Common myeloid progenitor, CD34-positive (primary cell): ENCODE data around the gene FBXL5.

Experiments
- CTCF ChIA-PET: fragments of 350-600 bp; sonication (Branson Sonifier 250); formaldehyde crosslinking; loops from one replicate; lab custom pipeline; 2021; ENCODE audit warnings: antibody characterized with exemption; lab: Charles Lee
- POLR2A ChIA-PET: fragments of 350-600 bp; sonication (Branson Sonifier 250); formaldehyde crosslinking; loops from one replicate; lab custom pipeline; 2021; ENCODE audit warnings: antibody characterized with exemption; lab: Charles Lee
- DNase-seq, 3 donors: peaks; one replicate each; pipeline versions ENCODE4 v3.0.0 to v3.0.0-alpha.2; 2013
- H3K27ac ChIP-seq, 2 experiments: 1 replicate in 1 of 2; 2 replicates in 1 of 2; pipeline ENCODE4 v1.7.0; 2013; ENCODE audit warnings: inconsistent platforms in 2 of 2, low read length in 2 of 2, mild to moderate bottlenecking in 2 of 2, low read depth in 1 of 2, moderate library complexity in 1 of 2; ENCODE audit not compliant: severe bottlenecking in 2 of 2, insufficient read depth in 1 of 2, poor library complexity in 1 of 2
- H3K27me3 ChIP-seq, 5 experiments: replicated peaks in 2 of 5; 1 replicate in 3 of 5; 2 replicates in 2 of 5; pipeline versions ENCODE4 v1.6.1 to v1.7.0; 2013; ENCODE audit warnings: low read length in 4 of 5, mild to moderate bottlenecking in 2 of 5, moderate library complexity in 2 of 5, inconsistent platforms in 1 of 5; ENCODE audit not compliant: insufficient read depth in 5 of 5, control insufficient read depth in 4 of 5
- H3K36me3 ChIP-seq, 4 experiments: 1 replicate in 2 of 4; 2 replicates in 2 of 4; pipeline versions ENCODE4 v1.6.1 to v1.7.0; 2013; ENCODE audit warnings: low read length in 3 of 4, control low read depth in 1 of 4, mild to moderate bottlenecking in 1 of 4; ENCODE audit not compliant: control insufficient read depth in 4 of 4, insufficient read depth in 4 of 4
- H3K4me1 ChIP-seq, 4 experiments: 1 replicate in 3 of 4; 2 replicates in 1 of 4; pipeline versions ENCODE4 v1.6.1 to v1.7.1; 2013; ENCODE audit warnings: low read length in 3 of 4, mild to moderate bottlenecking in 3 of 4, control low read depth in 1 of 4, inconsistent platforms in 1 of 4, moderate library complexity in 1 of 4; ENCODE audit not compliant: control insufficient read depth in 4 of 4, insufficient read depth in 4 of 4; ENCODE audit errors: control extremely low read depth in 1 of 4
- H3K4me3 ChIP-seq, 7 experiments: 1 replicate in 4 of 7; 2 replicates in 3 of 7; pipeline versions ENCODE4 v1.5.1 to v1.7.0; 2013; ENCODE audit warnings: mild to moderate bottlenecking in 7 of 7, low read length in 6 of 7, moderate library complexity in 6 of 7, inconsistent platforms in 2 of 7, low read depth in 2 of 7, control low read depth in 1 of 7; ENCODE audit not compliant: insufficient read depth in 4 of 7, control insufficient read depth in 1 of 7; ENCODE audit errors: extremely low read depth in 1 of 7
- H3K9me3 ChIP-seq, 5 experiments: 1 replicate in 4 of 5; 2 replicates in 1 of 5; pipeline versions ENCODE4 v1.6.1 to v1.7.1; 2013; ENCODE audit warnings: low read length in 4 of 5, mild to moderate bottlenecking in 2 of 5, inconsistent platforms in 1 of 5, low read depth in 1 of 5, moderate library complexity in 1 of 5; ENCODE audit not compliant: control insufficient read depth in 4 of 5, insufficient read depth in 2 of 5; ENCODE audit errors: control extremely low read depth in 1 of 5
- WGBS: methylation state at CpG from one replicate; pipeline ENCODE4 v1.1.5; 2013; ENCODE audit not compliant: insufficient coverage; 5-methylcytosine and 5-hydroxymethylcytosine counted together

The FBXL5 gene

DNA sequence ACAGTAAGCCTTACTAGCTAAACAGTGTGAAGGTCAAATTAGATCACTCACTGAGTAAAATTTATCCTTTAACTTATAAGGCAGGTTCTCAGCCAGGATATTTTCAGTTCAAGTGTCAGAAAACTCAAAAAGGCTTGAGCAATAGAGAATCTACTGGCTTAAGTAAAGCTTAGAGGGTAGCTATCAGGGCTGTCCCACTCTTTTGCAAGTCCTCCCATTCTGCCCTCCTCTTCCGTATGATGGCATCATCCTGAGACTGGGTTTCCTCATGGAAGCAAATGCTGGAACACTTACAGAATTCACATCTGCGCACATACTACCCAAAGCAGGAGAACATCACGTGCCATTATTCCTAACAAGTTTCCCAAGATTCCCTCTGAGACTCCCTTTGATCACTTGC, 55.0 kb downstream of the FBXL5 start:
- H3K36me3 ChIP-seq, result peaks cover 10 to 29% (median 16%) of the 10 kb centered on the region in 4 experiments

DNA sequence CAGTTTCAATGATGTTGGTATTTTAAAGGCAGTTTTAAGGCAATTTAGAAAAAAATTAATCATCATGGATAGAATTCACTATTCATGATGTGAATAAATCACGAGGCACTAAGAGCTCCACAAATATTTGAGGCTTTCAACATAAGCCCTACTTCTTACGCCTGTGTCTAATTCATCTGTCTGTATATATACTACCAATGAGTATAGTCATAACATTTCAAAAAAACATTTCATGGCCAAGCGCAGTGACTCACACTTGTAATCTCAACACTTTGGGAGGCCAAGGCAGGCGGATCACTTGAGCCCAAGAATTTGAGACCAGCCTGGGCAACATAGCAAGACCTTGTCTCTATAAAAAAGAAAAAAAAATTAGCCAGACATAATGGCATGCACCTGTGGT, 56.5 kb downstream of the FBXL5 start:
- no peaks in the 10 kb centered on the region for H3K27me3 ChIP-seq
- no peak overlapping the region for H3K27ac ChIP-seq
- ChIA-PET POLR2A (no interaction called here), CTCF (no interaction called here)
- no peaks in the 10 kb centered on the region for H3K4me1 ChIP-seq
- H3K9me3 ChIP-seq, result peaks cover 0 to 7% (median 2%) of the 10 kb centered on the region in 5 experiments
- H3K36me3 ChIP-seq, result peaks cover 3 to 13% (median 8%) of the 10 kb centered on the region in 4 experiments
- 100% methylated on average over 1 of the region's 4 CpGs for WGBS
- no peak for DNase-seq
- H3K4me3 ChIP-seq, result no peak overlapping the region

More for the DNA sequence above, 55.0 kb downstream of the FBXL5 start:
- H3K27ac ChIP-seq, result no peak overlapping the region
- no peak overlapping the region for H3K4me3 ChIP-seq
- H3K27me3 ChIP-seq, result no peaks in the 10 kb centered on the region
- H3K9me3 ChIP-seq, result peaks cover 0 to 17% (median 5%) of the 10 kb centered on the region in 5 experiments
- ChIA-PET CTCF (no interaction called here), POLR2A (no interaction called here)
- H3K4me1 ChIP-seq, result no peaks in the 10 kb centered on the region
- WGBS, result 91% methylated on average over 3 of the region's 3 CpGs
- DNase-seq, result no peak

DNA sequence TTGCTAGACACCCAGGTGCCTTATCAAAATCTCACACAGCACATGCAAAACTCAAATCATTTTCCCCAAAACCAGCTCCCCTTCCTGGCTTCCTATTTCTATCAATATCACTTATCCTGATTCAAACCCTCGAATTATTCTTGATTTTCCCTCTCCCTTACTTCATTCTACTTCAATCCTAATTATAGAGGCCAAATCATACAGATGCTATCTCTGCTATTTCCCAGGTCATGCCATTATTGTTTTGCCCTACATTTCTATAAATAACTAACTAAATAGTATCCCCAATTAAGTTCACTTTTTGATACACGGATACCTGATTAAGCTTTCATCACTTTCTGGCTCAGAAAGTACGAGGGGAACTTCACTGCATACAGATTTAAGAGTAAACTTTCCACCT, 62.4 kb downstream of the FBXL5 start:
- POLR2A ChIA-PET, result no interaction called here

DNA sequence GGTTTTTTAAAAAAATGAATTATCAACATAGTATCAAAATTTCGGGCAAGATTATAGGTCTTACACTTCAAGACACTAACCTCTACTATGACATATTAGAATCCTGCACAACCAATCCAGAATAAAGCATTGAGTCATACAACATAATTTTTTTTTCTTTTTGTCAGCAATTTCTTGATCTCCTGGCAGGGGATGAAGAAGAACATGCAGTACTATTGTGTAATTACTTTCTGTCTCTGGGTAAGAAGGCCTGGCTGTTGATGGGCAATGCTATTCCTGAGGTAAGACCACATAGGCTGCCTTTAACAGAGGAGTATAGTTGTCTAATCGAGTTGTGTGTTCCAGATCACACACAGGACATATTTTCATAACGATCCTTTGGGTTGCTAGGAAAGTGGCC, 67.5 kb downstream of the FBXL5 start:
- POLR2A ChIA-PET, result no interaction called here
- Histone ChIP-seq H3K36me3 (peaks cover 0 to 2% (median 0%) of the 10 kb centered on the region in 4 experiments), H3K4me3 (no peak overlapping the region), H3K27me3 (no peaks in the 10 kb centered on the region), H3K9me3 (no peaks in the 10 kb centered on the region), H3K4me1 (no peaks in the 10 kb centered on the region), H3K27ac (no peak overlapping the region)
- DNase-seq, result no peak
- CTCF ChIA-PET, result no interaction called here
- WGBS, result 94% methylated on average over 2 of the region's 3 CpGs

More for the DNA sequence above, 62.4 kb downstream of the FBXL5 start:
- CTCF ChIA-PET, result no interaction called here
- no peaks in the 10 kb centered on the region for H3K27me3 ChIP-seq
- no peak for DNase-seq
- no peaks in the 10 kb centered on the region for H3K36me3 ChIP-seq
- no peak overlapping the region for H3K4me3 ChIP-seq
- no peak overlapping the region for H3K27ac ChIP-seq
- H3K9me3 ChIP-seq, result no peaks in the 10 kb centered on the region
- 88% methylated on average over 3 of the region's 3 CpGs for WGBS
- no peaks in the 10 kb centered on the region for H3K4me1 ChIP-seq

DNA sequence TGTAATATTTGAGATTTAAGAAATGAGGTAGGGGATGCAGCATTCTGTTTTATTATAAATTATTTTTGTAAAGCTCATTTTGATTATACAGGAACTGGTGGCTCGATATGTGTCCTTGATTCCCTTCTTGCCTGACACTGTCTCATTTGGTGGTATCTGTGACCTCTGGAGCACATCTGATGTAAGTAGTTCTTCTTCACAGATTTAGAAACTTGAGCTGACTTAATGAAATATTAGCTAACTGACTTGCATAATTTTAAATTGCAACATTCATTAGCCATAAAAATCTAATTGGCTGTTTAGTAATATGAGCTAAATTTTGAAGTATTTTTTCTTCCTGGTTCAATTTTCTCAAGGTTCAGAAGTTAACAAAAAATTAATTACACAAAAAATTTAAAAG, 69.1 kb downstream of the FBXL5 start:
- no CpG with 5 or more reads among the region's 1 CpG for WGBS
- CTCF ChIA-PET, result no interaction called here
- no peak for DNase-seq
- POLR2A ChIA-PET, result no interaction called here
- Histone ChIP-seq H3K27me3 (no peaks in the 10 kb centered on the region), H3K27ac (no peak overlapping the region), H3K36me3 (peaks cover 0 to 2% (median 0%) of the 10 kb centered on the region in 4 experiments), H3K4me3 (no peak overlapping the region), H3K4me1 (no peaks in the 10 kb centered on the region), H3K9me3 (no peaks in the 10 kb centered on the region)

DNA sequence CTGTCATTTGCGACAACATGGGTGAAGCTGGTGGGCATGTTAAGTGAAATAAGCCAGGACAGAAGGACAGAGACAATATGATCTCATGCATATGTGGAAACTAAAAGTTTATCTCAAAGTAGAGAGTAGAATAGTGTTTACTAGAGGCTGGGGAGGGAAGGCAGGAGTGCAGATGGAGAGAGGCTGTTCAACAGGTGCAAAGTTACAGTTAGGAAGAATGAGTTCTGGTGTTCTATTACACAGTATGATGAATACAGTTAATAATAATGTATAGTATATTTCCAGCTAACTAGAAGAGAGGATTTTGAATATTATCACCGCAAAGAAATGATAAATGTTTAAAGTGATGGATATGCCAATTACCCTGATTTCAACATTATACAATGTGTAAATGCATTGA, 69.8 kb downstream of the FBXL5 start:
- no peaks in the 10 kb centered on the region for H3K9me3 ChIP-seq
- H3K4me1 ChIP-seq, result no peaks in the 10 kb centered on the region
- ChIA-PET POLR2A (no interaction called here), CTCF (no interaction called here)
- whole genome bisulfite sequencing, result 100% methylated on average over 1 of the region's 2 CpGs
- no peak overlapping the region for H3K4me3 ChIP-seq
- no peaks in the 10 kb centered on the region for H3K27me3 ChIP-seq
- H3K36me3 ChIP-seq, result peaks cover 0 to 2% (median 0%) of the 10 kb centered on the region in 4 experiments
- no peak for DNase-seq
- H3K27ac ChIP-seq, result no peak overlapping the region

DNA sequence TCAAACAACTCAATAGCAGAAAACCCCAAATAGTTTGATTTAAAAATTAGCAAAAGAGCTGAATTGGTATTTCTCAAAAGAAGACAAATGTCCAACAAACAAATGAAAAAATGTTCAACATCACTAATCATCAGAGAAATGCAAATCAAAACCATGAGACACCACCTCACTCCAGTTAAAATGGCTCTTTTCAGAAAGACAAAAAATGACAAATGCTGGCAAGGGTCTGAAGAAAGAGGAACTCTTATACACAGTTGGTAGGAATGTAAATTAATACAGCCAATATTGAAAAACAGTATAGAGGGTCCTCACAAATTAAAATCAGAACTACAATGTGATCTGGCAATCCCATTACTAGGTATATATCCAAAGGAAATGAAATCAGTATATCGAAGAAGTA, 70.4 kb downstream of the FBXL5 start:
- no peak overlapping the region for H3K27ac ChIP-seq
- no peaks in the 10 kb centered on the region for H3K9me3 ChIP-seq
- no peaks in the 10 kb centered on the region for H3K27me3 ChIP-seq
- no peaks in the 10 kb centered on the region for H3K4me1 ChIP-seq
- peaks cover 0 to 2% (median 0%) of the 10 kb centered on the region in 4 experiments for H3K36me3 ChIP-seq
- H3K4me3 ChIP-seq, result no peak overlapping the region
- no CpG with 5 or more reads among the region's 1 CpG for WGBS
- peak in 2 of 3 donors; percentile 5 for DNase-seq
- POLR2A ChIA-PET, result no interaction called here
- CTCF ChIA-PET, result no interaction called here
